Measurements from ENCODE around the gene SMAD6.

The SMAD6 gene

DNA sequence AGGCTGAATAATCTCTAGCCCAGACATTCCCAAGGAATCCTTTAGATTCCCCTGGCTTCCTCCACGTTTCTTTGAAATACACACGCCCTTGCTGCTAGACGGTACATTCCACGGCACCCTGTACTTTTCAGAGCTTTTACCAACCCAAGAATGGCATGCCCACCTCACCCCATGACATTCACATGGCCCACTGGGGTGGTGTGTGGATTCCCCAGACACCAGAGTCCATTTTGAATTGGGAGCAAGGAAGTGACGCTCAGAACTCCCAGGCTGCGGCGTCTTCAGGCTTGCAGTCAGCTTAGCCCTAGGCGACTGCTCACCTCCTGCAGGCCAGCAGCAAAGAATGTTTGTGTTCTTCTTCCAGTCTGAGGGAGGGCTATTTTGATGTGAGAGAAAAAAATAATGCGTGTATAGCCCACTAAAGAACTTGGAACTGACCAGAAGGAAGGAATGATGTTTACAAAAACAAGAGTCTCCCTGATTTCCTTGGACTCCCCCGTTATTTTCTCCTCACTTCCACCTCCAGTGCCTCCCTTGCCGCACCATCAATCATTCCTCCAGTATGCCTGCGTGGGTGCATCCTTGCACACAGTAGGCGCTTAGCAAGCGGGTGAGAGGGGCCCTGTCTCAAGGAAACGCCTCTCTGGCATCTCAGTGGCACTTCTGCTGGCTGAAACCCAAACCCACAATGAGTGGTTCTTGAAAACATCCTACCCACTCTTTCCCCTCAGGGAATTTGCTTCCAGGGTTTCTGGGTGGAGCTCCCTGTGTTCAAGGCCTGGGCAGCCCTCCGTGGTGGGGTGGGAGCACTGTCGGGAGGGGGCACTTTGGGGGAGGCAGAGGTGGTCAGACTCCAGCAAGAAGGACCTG lies 59.9 kb downstream of the SMAD6 start:
- TF ChIP-seq, protein P1, sequence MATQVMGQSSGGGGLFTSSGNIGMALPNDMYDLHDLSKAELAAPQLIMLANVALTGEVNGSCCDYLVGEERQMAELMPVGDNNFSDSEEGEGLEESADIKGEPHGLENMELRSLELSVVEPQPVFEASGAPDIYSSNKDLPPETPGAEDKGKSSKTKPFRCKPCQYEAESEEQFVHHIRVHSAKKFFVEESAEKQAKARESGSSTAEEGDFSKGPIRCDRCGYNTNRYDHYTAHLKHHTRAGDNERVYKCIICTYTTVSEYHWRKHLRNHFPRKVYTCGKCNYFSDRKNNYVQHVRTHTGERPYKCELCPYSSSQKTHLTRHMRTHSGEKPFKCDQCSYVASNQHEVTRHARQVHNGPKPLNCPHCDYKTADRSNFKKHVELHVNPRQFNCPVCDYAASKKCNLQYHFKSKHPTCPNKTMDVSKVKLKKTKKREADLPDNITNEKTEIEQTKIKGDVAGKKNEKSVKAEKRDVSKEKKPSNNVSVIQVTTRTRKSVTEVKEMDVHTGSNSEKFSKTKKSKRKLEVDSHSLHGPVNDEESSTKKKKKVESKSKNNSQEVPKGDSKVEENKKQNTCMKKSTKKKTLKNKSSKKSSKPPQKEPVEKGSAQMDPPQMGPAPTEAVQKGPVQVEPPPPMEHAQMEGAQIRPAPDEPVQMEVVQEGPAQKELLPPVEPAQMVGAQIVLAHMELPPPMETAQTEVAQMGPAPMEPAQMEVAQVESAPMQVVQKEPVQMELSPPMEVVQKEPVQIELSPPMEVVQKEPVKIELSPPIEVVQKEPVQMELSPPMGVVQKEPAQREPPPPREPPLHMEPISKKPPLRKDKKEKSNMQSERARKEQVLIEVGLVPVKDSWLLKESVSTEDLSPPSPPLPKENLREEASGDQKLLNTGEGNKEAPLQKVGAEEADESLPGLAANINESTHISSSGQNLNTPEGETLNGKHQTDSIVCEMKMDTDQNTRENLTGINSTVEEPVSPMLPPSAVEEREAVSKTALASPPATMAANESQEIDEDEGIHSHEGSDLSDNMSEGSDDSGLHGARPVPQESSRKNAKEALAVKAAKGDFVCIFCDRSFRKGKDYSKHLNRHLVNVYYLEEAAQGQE (IDR thresholded peaks at IDR 0.05; ENCODE audit: insufficient read depth in 1 of 2, low read depth in 2 of 2, low read length in 2 of 2) = no peak
- TF ChIP-seq FOXP2 (optimal IDR thresholded peaks at IDR 0.05; ENCODE audit: borderline replicate concordance, extremely low read depth, extremely low read length, insufficient read depth) (no peak), SIN3A (IDR thresholded peaks at IDR 0.05; ENCODE audit: borderline replicate concordance, insufficient read depth, low read length) (no peak), TAF1 (IDR thresholded peaks at IDR 0.05; ENCODE audit: borderline replicate concordance, insufficient read depth, low read length) (no peak), POLR2AphosphoS5 (IDR thresholded peaks at IDR 0.05; ENCODE audit: low read depth, low read length) (no peak)

DNA sequence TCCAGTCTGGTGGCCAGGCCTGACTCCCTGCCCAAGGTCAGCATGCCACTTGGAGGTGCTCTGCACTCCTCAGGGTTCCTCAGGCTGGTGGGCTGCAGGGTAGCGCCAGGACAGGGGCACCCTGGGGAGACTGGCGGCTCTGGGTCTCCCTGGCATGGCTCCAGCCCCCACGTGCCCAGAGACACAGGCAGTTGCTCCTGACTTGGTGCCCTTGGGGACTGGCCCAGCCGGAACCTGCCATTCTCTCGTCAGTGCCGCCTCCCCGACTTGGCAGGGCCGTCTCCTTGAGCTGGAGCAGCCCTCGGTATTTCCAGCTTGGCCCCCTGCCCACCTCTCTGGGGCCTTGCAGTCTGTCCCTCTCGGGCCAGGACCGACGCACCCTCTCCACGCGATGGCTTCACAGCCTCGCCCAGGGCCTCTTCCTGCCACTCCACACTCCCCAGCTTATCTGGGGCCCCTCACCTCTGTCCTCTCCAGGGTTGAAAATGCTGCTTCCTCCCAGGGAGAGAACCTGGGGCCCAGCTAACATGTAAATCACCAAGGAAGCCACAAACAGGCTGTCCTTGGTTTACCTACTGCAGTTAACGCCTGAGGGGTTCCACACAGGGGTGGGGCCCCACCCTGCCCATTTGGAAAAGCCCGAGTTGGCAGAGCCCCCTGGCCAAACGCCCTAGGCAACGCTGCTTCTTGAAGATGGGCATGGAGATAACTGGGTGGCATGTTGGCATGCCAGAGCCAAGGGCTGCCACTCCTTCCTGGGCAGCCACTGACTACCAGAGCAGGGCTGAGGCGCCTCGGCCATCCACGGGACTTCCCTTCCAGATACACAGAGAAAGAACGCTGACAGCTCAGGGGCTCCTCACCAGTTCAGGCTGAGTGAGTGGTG lies 61.4 kb downstream of the SMAD6 start:
- TF ChIP-seq, protein P1 (IDR thresholded peaks at IDR 0.05; ENCODE audit: insufficient read depth in 1 of 2, low read depth in 2 of 2, low read length in 2 of 2) = no peak
- TF ChIP-seq FOXP2 (optimal IDR thresholded peaks at IDR 0.05; ENCODE audit: borderline replicate concordance, extremely low read depth, extremely low read length, insufficient read depth) (no peak), POLR2AphosphoS5 (IDR thresholded peaks at IDR 0.05; ENCODE audit: low read depth, low read length) (no peak), SIN3A (IDR thresholded peaks at IDR 0.05; ENCODE audit: borderline replicate concordance, insufficient read depth, low read length) (no peak), TAF1 (IDR thresholded peaks at IDR 0.05; ENCODE audit: borderline replicate concordance, insufficient read depth, low read length) (no peak)

DNA sequence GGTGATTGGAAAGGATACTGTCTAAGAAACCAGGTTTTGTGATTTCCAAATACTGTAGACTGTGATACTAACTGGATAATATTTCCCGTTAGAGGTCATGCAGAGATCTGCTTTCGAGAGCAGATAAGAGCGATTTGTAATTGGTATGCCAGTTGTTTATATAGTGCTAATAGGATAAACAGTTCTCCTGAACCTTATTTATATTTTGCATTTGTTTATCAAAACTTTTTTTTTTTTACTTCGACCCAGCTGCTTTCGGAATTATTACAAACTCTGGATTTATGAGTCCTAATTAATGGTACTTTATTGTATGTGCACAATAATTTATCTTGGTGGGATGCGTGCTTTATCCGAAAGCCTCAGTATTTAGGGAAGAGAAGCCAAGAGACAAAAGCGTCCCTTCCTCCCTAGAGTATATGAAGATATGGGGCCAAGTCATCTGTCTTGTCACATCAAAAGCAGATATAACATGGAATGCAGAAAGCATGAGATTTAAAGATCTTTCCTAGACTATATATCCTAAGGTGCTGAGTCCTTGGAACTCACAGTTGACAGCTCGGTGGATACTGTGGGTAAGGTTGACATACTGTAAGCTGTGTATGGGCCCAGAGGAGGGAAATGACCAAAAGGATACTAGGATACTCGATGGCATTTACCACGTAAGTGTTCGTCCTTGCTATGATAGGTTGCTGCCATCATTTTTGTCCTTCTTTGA lies 62.2 kb downstream of the SMAD6 start:
- TF ChIP-seq FOXP2 (optimal IDR thresholded peaks at IDR 0.05; ENCODE audit: borderline replicate concordance, extremely low read depth, extremely low read length, insufficient read depth) = no peak
- TF ChIP-seq POLR2AphosphoS5 (IDR thresholded peaks at IDR 0.05; ENCODE audit: low read depth, low read length) = no peak
- TF ChIP-seq, protein P1 (IDR thresholded peaks at IDR 0.05; ENCODE audit: insufficient read depth in 1 of 2, low read depth in 2 of 2, low read length in 2 of 2) = no peak
- no peak for TF ChIP-seq SIN3A (IDR thresholded peaks at IDR 0.05; ENCODE audit: borderline replicate concordance, insufficient read depth, low read length)
- no peak for TF ChIP-seq TAF1 (IDR thresholded peaks at IDR 0.05; ENCODE audit: borderline replicate concordance, insufficient read depth, low read length)

DNA sequence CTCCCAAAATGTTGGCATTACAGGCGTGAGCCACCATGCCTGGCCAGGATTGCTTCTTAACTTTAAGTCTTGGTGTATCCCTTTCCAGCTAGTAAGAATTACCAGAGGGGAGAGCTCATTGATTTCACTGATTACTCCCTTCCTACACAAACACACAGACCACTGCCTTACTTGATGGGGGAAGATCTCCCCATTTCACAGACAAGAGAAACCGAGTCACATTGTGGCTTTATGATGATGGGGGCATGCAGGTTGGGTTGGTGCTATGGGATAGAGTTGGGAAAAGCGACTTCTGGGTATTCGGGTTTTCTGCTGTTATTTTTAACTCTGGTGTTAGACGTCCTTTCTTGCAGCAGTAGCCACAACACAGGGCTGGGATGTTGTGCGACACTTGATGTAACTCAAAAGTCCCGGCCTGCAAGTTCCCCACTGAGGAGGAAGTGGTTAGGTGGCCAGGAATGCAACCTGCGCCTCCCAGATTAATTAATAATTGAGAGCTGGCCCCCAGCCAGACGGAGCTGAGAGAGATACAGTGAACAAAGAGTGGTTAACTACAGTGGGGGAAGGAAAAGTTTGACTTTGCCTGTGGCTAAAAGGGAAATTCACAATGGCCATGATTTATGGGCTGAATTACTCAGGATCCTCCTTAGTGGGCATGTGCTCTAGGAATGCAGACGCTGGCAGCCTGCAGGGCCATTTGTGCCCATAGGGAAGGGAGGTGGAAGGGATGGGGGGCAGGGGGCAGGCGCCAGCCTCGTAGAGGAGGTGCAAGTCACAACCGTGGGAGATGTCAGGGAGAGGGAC lies 63.6 kb downstream of the SMAD6 start:
- TF ChIP-seq POLR2AphosphoS5 (IDR thresholded peaks at IDR 0.05; ENCODE audit: low read depth, low read length) = 0 out of 2 replicates have a peak, but pooled peaks have one; percentile 34
- TF ChIP-seq TAF1 (IDR thresholded peaks at IDR 0.05; ENCODE audit: borderline replicate concordance, insufficient read depth, low read length) = no peak
- TF ChIP-seq, protein P1 (IDR thresholded peaks at IDR 0.05; ENCODE audit: insufficient read depth in 1 of 2, low read depth in 2 of 2, low read length in 2 of 2) = peak in 1 of 2 experiments; percentile 61; a peak in 2 of 4 replicates

Measured in PFSK-1 (cell line).